ENCODE data around the gene CD1C. TPM values are rescaled to one million over a fixed set of nuclear protein-coding genes. Genes with fewer than 3 reads are reported as not detected.
"Not testable (repeated sequence)": the region's sequence is repeated elsewhere in the genome, so short reads cannot be mapped to it uniquely, and the experiment has no call there.

Gene CD1C
- total RNA-seq: 0.24 and 0.25 TPM in 2 replicates

DNA sequence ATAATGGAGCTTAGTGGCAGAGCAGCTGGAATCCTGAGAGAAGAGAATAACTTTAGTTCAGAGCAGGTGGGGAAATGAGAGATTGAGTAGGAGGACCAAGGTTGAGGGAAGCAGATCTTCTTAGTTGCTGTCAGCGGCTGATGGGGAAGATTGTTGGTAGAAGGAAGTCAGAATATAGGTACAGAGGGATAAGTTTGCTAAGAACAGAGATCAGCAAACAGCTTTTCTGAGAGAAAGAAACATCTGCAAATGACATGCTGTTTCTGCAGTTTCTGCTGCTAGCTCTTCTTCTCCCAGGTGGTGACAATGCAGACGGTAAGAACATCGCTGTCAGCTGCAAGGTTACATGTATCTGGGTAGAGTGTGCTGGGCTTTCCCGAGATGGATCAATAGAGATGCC, at the start of gene CD1C:
Gene CD1C, plus strand, starts transcription at position 113 of the 400 bp plus-strand sequence. Its CDS starts 142 bp downstream, at position 255.
- intact Hi-C loops (cut with micrococcal nuclease): no loop called here

DNA sequence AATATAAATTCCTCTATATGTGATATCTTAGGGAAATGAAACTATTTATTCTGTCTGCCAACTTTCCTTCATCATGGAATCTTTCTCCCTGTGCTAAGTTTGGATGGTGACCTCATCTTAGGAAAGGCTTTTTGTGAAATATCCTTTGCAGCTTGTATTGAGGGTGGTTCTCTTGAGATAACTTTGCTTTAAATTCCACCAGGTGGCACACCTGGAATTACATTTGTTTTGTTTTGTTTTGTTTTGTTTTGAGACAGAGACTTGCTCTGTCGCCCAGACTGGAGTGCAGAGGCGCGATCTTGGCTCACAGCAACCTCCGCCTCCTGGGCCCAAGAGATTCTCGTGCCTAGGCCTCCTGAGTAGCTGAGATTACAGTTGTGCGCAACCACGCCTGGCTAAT, 43.1 kb upstream of the CD1C start:
- intact Hi-C loops (cut with micrococcal nuclease): loop anchor here (1.0 to 10.0 kb wide), 6 partner anchors 83 to 826 kb away; partner anchors contain the start of gene PYHIN1

DNA sequence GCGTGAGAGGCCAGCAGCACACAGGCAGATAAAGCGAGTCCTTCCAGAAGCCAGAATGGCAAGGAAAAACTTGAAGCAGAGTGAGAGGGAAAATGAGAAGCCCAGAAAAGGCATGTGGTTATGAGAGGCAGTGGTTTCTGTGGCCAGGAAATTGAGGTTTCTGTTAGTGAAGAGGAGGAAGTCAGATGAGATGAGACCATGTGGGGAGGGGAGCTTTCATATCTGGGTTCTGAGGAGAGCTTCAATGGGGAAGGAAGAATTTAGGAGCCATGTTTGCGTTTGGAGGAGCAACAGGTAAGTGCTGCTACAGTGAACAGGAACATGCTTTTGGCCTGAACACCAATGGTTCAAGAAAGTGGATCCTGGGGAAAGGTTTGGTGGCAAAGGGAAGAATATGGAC, 41.6 kb upstream of the CD1C start:
- intact Hi-C loops (cut with micrococcal nuclease): loop anchor here (1.0 to 10.0 kb wide), 2 partner anchors 45 to 407 kb away; no protein-coding TSS in a partner anchor

DNA sequence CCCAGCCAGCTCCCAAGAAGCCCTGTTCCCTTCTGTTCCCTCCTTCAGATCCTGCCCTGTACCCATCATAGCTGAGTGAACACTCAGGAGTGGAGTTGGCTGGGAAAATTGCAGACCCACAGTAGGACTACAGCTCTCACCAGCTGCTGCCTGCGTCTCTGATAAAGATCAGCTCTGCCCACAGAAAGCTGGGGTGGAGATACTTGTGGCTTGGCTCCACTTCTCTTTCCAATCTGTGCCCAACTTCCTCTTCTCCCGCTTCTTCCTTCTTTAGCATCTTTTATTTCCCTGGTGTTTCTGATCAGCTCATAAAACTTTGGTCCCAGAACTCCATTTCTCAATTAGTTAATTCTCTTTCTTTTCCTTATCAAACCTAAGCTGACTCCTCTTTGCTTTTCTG, 41.0 kb upstream of the CD1C start:
- intact Hi-C loops (cut with micrococcal nuclease): loop anchor here (1.0 to 10.0 kb wide), 2 partner anchors 45 to 406 kb away; no protein-coding TSS in a partner anchor

GRCh38 chr1:158249646-158250045, 40.1 kb upstream of the CD1C start:
- intact Hi-C loops (cut with micrococcal nuclease): loop anchor here (10.0 kb wide), 1 partner anchor 405 kb away; no protein-coding TSS in a partner anchor

DNA sequence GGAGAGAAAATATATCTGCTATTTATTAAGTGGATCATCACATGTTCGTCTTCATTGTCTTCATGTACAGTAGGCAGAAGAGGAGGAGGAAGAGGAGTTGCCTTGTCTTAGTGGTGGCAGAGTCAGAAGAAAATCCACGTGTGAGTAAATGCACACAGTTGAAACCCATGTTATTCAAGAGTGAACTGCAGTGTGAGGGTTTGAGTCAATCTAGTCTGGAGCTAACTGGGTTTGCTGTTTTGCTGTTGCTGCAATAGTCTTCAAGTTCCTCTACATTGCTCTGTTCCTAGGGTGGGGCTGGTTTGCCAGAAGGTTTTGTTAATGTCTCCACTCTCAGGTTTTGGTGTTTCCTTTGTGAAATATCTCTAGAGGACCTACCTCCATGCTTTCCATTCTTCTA, 38.6 kb upstream of the CD1C start:
- intact Hi-C loops (cut with micrococcal nuclease): no loop called here

- intact Hi-C loops (cut with micrococcal nuclease): no loop called here
These were observed 34.1 kb upstream of the CD1C start for GRCh38 chr1:158255656-158256055.

- intact Hi-C loops (cut with micrococcal nuclease): not testable (repeated sequence)
These were observed 33.0 kb upstream of the CD1C start for GRCh38 chr1:158256747-158257146.

DNA sequence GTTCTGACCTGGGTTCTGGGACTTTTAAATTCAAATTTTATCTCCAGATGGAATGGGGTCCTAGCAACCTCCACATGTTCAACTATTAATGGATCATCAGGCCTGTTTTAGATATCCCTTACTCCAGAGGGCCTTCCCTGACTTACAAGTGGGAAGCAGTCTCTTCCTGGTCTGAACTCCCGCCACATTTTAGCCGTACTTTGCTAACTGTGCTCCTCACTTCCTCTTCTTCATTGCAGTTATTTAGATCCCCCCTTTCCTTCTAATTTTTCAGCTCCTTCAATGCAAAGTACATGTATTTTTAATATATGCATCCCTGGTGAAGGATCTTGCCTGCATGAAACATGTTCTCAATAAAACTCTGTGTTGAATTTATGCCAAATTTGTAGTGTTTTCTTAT, 31.8 kb upstream of the CD1C start:
- intact Hi-C loops (cut with micrococcal nuclease): no loop called here

DNA sequence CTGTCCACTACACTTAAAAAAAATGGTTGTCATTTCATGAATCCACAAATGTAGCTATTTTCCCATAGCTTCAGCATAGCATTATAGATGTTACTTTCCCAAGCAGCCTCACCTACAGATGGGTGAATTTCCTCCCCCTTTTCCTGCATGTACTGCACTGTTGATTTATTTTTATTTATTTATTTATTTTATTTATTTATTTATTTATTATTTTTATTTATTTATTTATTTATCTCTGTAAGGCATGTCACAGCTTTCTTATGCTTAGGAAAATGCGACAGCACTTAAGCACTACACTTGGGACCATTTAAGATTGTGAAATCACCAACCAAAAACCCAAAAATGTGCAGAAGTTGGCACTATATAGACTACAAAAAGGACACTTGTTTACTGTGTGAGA, 30.6 kb upstream of the CD1C start:
- intact Hi-C loops (cut with micrococcal nuclease): no loop called here

GRCh38 chr1:158272681-158273080, 17.0 kb upstream of the CD1C start:
- intact Hi-C loops (cut with micrococcal nuclease): no loop called here

- intact Hi-C loops (cut with micrococcal nuclease): no loop called here
These were observed 14.9 kb upstream of the CD1C start for GRCh38 chr1:158274797-158275196.

GRCh38 chr1:158282421-158282820, 7.3 kb upstream of the CD1C start:
- intact Hi-C loops (cut with micrococcal nuclease): not testable (repeated sequence)

GRCh38 chr1:158283965-158284364, 5.8 kb upstream of the CD1C start:
- intact Hi-C loops (cut with micrococcal nuclease): no loop called here

GRCh38 chr1:158285756-158286241, 3.9 kb upstream of the CD1C start:
- intact Hi-C loops (cut with micrococcal nuclease): no loop called here

GRCh38 chr1:158286487-158286886, 3.2 kb upstream of the CD1C start:
- intact Hi-C loops (cut with micrococcal nuclease): no loop called here

- intact Hi-C loops (cut with micrococcal nuclease): no loop called here
These were observed 2.8 kb upstream of the CD1C start for GRCh38 chr1:158286941-158287346.

- intact Hi-C loops (cut with micrococcal nuclease): no loop called here
These were observed 660 bp downstream of the CD1C start for GRCh38 chr1:158290321-158290844.

DNA sequence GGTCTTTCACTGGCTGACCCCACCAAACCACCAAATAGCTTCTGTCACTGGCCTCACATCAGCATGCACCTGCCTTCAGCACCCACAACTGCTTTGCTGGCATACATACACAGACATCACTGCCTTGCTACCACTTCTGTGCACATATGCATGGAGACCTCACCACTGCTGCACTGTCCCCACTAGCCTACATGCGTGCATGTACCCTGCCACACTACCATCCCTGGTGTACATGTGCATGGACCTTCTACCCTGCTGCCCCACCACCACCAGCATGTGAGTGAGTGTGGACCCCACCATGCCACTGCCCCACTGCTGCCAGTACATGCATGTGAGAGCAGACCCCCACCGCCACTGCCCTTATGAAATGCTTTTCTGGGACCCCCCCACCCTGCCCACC, 6.1 kb downstream of the CD1C start:
- intact Hi-C loops (cut with micrococcal nuclease): no loop called here

DNA sequence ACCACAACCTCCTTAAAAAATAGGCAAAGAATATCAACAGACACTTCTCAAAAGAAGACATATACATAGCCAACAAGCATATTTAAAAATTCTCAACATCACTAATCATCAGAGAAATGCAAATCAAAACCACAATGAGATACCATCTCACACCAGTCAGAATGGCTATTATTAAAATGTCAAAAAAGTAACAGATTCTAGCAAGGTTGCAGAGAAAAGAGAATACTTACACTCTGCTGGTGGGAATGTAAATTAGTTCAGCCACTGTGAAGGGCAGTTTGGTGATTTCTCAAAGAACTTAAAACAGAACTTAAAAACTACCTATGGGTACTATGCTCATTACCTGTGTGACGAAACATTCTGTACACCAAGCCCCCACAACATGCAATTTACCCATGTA, 20.9 kb downstream of the CD1C start:
- intact Hi-C loops (cut with micrococcal nuclease): no loop called here

DNA sequence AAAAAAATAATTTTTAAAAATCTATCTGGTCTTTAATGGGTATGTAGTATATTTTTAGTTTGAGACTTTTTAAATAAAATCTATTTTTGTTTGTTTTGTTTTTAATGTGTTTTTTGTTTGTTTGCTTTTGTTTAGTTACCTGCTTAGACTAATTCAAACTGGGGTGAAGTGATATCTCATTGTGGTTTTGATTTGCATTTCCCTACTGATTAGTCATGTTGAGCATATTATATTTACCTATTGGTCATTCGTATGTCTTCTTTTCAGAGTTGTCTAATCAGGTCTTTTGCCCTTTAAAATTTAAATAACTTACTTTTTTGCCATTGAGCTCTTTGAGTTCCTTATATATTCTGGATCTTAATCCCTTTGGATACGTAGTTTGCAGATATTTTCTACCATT, 21.3 kb downstream of the CD1C start:
- intact Hi-C loops (cut with micrococcal nuclease): no loop called here

GRCh38 chr1:158323866-158324265, 34.1 kb downstream of the CD1C start:
- intact Hi-C loops (cut with micrococcal nuclease): no loop called here

DNA sequence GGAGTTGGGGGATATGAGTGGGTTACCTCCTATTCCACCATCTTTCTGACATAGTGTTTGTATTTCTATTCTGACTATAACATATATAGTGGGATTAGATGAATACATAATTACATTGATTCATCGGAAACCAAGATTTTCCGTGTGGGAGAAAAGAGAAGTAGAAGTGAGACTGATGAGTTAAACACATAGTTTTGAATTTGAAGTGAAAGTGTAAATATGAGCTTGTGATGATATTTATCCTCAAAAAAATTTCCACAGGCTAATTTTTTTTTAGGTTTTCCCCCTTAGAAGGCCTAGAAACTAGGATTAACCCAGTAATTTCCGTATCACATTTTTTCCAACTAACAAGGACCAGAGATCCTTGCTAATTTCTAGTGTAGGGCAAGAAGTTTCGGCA, 34.7 kb downstream of the CD1C start:
- intact Hi-C loops (cut with micrococcal nuclease): no loop called here

DNA sequence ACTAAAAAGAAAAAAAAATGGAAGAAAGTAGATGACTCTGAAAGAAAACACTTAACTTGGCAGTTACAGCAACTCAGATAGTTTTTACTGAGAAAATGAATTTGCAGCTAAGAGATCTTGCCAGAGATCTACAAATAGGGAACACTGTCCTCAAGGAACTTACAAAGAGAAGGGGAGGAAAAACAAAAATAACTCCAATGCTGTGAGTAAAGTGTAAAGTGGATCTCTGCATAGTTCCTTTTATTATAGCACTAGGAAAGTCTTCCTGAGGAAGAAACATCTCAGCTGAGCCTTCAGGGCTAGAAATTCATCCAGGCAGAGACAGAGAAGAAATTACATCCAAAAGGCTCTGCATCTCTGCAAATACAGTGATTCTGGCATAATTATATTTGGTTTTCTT, 37.8 kb downstream of the CD1C start:
- intact Hi-C loops (cut with micrococcal nuclease): no loop called here

Measured in T-helper 1 cell treated with Interleukin-12 subunit alpha and Interleukin-12 subunit beta and Interleukin-4 antibody, amounts not matched to agents 30 ng/mL and 1 ng/mL, for 36 hours (primary cell).